H54 (cell line): ENCODE measurements around the gene MUC6.
"Not testable (repeated sequence)": the region's sequence is repeated elsewhere in the genome, so short reads cannot be mapped to it uniquely, and the experiment has no call there.

Experiments used
- DNase-seq: peaks from one replicate; pipeline ENCODE4 v3.0.0; 2011; ENCODE audit warnings: low spot score, mixed read lengths; ENCODE audit not compliant: insufficient read length
- FAIRE-seq: peaks from 3 replicates; lab custom pipeline; 2011; peaks lifted over from hg19 to GRCh38; lab: Jason Lieb, UNC
- POLR2A ChIP-seq: IDR thresholded peaks from 2 replicates; pipeline ENCODE4 v1.6.1; 2011; ENCODE audit warnings: low read depth, mild to moderate bottlenecking, low read length

Gene MUC6

DNA sequence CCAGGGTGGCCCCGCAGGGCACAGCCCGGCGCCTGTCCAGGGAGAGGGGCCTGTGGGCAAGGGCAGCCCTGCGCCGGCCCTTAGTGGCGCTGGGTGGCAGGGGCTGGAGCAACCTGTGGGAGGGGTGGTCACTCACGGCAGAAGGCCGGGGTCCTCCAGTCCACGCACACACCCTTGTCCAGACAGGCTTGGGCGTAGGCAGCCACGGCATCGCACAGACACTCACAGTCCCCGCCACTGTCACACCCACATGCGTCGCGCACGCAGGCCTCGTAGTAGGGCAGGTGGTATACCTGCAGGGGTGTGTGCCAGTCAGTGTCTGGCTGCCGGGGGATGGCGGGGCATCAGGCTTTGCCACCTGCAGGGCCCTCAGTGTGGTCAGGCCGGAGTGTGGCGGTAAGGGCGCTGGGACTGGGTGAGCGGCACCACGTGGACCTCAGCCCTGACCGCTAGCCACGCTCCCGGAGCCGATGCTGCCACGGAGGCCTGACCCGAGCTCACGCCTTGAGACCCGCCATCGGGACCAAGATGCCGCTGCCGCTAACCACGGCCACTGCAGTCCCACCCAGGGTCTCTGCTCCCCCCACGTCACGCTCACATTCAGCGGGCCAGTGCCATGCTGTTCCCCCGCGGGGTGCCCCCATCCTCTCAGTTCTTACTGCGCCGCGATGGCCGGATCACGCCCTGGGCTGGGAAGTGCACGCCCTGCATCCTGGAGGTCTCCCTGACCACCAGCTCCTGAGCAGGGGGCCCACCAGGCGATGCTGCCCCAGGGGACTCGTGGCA, 12.5 kb downstream of the MUC6 start:
- TF ChIP-seq POLR2A: no peak
- DNase-seq (no peak), FAIRE-seq (no peak)

- DNase-seq (no peak), FAIRE-seq (no peak)
- TF ChIP-seq POLR2A: no peak
These were observed 13.4 kb downstream of the MUC6 start for GRCh38 chr11:1022908-1023810.

DNA sequence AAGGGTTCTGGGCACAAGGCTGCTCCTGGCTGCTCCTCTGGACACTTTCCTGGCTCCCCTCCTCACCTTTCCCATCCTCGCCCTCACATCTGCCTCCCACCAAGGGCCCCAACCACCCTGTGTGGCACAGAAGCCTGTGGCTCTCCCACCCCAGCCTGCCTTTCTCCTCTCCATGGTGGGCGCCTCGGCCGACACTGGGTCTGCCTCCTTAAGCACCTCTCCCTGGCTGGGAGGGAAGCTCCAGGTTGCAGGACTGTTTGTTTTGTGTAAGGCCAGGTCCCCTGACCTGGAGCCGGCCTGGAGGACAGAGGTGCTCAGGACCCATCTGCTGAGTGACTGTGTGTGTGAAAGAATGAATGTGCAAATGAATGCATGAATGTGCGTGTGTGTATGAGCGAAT, 14.1 kb downstream of the MUC6 start:
- TF ChIP-seq POLR2A: 0 out of 2 replicates have a peak, but pooled peaks have one; percentile 13
- DNase-seq: no peak

DNA sequence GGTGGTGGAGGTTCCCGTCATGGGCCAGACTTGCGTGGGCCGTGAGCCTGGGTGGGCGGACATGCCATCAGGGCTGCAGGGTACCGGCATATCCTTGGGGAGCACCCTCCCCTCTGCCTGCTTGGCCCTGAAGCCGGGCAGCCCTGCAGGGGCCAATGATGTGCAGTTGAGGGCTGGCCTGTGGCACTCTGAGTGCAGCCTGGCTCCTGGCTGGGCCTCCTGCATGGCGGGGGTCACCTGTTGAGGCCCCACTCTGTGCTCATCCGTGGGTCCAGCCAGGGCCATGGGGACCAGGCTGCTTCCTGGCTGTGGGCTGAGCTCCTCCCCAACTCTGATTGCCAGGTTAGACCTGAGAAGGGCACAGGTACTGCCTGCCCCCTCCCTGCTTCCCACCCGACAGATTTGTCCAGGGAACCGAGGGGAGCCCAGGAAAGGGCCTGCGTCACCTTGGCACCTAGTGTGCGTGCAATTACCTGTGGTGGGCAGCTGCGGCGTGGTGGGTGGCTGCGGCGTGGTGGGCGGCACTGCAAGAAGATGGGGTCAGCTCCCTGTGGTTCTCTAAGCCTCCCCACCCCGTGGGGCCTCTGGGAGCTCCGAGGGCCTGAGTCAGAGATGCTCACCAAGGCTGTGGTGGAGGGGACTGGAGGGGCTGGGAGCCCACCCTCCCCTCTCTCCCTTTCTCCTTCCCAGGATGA, 16.2 kb downstream of the MUC6 start:
- FAIRE-seq: no peak
- DNase-seq: no peak
- TF ChIP-seq POLR2A: no peak

More for the DNA sequence above, 14.1 kb downstream of the MUC6 start:
- no peak for FAIRE-seq

DNA sequence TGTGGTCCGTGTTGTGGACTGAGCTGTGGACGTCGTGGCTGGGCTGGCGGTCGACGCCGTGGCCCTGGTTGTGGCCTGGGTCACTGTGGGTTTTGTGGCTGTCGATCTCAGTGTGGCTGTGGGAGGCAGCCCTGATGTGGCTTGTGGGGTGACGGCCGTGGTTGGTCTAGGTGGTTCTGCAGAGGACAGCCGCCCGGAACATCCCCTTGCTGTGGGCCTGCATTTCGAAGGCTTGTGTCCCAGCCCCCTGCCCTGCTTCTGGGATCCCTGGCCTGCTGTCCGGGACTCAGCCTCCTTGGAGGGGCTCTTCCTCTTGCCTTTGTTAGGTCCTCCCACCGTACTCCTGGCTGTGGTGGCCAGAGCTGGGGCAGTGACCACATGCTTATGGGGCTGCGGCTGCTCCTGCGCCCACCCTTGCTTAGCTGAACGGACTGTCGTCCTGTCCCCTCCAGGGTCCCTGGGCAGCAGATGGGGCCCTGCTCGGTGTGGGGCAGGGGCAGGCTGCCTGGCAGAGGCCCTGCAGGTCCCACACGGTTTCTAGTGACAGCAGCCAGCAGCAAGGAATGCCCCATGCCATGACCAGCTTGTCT, 17.1 kb downstream of the MUC6 start:
- FAIRE-seq (no peak), DNase-seq (no peak)
- no peak for TF ChIP-seq POLR2A

DNA sequence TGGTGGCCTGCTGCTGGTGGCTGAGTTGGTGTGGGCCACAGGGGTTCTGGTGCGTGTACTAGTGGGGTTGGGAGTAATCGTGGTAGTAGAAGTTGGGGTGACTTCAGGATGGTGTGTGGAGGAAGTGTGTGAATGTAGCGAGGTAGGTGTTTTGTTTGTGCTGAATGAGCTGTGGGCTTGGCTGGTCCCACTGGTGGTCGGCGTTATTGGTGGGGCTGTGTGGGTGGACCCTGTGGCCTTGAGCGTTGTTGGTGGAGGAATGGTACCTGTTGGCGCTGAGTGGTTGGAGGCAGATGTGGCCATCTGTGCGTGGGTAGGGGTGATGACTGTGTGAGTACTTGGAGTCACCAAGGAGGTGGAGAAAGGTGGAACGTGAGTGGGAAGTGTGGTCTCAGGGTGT, 18.4 kb downstream of the MUC6 start:
- no peak for FAIRE-seq
- DNase-seq: no peak
- TF ChIP-seq POLR2A: no peak

GRCh38 chr11:1017269-1018005, 19.1 kb downstream of the MUC6 start:
- DNase-seq (no peak), FAIRE-seq (no peak)
- no peak for TF ChIP-seq POLR2A

GRCh38 chr11:1016610-1017126, 19.9 kb downstream of the MUC6 start:
- DNase-seq, FAIRE-seq: not testable (repeated sequence)

DNA sequence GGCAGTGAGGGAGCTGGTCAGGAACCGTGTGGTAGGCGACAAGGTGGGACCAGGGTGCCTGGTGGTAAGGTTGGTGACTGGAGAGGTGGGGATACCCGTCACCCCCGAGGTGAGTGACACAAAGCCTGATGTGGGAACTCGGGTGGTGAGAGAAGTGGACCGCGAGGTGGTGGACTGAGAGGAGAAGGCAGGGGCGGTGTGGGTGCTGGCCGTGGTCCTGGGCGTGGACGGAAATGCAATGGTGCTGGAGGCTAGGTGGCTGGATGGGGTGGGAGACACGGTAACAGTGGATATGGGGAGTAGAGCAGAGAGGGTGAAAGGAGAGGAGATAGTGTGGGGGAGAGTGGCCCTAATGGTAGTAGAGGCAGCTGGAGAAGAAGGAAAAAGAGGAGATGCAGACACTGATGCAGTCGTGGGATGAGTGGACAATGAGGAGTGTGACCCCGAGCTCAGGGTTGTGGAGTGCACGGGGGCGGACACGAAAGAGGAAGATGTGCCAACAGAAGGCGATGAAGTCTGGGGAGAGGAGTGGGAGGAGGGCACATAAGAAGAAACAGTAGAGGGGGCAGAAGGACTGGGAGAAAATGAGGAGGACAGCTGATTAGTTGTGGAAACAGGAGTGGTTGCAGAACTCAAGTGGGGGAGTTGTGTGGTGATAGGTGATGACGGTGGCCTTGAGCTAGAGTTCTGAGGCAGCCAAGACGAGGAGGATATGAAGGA, 20.5 kb downstream of the MUC6 start:
- FAIRE-seq: no peak
- no peak for TF ChIP-seq POLR2A
- DNase-seq: no peak

DNA sequence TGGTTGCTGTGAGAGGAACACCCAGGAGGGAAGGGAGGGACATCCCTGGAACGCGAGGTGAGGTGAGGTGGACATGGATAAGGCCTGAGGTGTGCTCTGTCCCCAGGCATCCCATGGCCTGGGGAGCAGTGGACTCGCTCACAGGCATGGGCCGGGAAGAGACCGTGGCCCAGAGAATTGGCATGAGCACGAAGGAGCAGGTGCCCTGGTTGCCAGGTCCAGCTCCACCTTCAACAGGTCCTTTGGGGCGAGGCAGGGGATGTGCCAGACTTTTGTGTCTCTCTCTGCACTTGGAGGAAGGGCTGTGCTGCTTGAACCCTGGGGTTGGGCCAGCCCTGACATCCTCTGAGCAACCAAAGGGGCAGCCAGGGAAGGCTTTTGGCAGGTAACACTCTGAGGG, 21.5 kb downstream of the MUC6 start:
- DNase-seq (no peak), FAIRE-seq (no peak)
- no peak for TF ChIP-seq POLR2A

GRCh38 chr11:1014276-1014675, 22.2 kb downstream of the MUC6 start:
- DNase-seq (no peak), FAIRE-seq (no peak)
- no peak for TF ChIP-seq POLR2A

GRCh38 chr11:1013631-1013935, 22.9 kb downstream of the MUC6 start:
- FAIRE-seq (no peak), DNase-seq (no peak)
- no peak for TF ChIP-seq POLR2A
